Stimulated activated CD4-positive, alpha-beta T cell treated with anti-CD3 and anti-CD28 coated beads, Interleukin-4, amount 100 ng/mL, for 24 hours (primary cell): ENCODE measurements around the gene ASAH2B.

Experiments
- DNase-seq: peaks from one replicate; pipeline ENCODE4 v3.0.0-alpha.2; 2020

Gene ASAH2B

DNA sequence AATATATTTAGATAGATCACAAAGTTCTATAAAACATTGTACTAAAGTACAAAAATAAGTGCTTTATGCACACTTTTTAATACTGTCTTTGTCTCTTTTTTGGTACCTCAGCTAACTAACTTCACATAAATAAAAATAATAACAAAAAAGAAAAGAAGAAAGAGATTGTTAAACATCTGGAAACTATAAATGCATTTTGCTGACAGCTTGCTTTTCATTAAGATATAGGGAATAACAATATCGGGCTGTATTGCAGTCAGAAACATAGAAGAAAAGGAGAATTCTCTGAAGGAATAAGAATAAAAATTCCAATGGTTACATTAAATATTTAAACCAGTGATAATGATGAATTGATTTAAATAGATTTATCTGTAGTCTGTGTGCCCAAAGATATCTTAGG lies 59.9 kb downstream of the ASAH2B start:
- DNase-seq, result no peak

DNA sequence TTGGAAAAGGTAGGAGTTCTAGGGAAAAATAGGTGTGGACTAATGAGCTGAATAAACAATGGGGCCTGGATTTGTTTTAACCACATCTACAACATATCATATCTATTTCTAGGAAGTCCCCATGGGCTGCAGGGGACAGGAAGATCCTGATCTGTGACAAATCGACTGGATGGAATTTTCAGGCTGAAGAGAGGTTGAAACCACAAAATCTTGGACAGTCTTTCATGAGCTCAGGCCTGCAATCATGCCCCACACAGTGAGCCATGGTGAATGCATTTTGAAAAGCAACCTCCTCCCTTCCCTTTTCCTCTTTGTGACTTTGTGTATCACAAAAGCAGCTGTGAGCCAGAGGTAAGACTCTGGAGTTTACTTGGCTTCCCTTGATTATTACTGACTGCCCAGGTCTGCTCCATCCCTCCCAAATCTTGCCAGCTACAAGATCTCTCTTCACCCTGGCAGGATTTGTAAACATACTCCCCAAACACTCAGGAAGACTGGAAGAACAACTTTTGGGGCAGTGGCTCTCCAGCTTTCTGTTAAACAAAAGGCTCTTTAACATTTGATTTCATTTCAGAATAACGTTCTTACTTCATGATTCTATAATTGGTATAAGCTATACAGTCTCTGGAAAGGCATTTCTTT lies 66.4 kb downstream of the ASAH2B start:
- DNase-seq, result no peak

DNA sequence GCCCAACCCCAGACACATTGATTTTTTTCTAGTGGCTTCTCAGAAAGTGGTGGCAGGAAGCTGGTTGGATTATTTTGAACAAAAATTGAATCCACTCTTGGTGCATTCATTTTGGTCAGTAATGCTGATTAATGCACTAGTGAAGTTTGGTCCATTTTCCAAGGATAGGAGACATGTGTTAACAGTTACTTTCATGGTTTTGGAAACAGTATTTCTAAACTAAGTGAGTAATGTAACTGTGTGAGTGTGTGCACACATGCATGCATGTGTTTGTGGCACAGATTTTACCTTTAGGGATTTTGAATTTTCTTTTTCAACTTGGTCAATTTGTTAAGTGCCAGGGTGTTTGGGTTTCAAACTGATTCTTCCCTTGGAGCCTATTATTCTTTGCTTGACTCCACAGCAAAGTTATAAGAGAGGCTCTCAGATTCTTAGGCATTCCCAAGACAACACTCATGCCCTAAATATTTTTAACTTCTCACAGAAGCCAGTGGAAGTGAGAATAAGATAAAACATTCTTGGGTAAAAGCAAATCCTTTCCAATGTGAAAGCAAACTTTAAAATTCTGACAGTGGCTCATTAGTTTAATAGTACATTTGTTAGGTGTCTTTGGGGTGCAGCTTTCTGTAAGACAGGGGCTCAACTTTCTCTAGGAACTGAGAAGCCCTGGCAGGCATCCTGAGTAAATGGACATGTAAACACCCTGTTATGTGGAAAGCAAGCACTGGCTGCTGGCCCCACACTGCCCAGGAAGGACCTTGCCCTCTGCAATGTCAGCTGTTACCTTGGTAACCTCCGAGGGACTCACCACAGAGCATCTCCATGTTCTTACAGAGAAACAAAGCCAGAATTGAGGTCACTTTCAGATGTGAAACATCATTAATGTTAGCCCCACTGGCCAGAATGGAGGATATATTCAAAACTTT lies 68.4 kb downstream of the ASAH2B start:
- DNase-seq, result no peak
